Activated T-cell treated with anti-CD3 and anti-CD28 coated beads, Interleukin-2, amount 50 U/mL, for 1 hour (primary cell): ENCODE results near the gene EGFL6.
"Not testable (repeated sequence)": the region's sequence is repeated elsewhere in the genome, so short reads cannot be mapped to it uniquely, and the experiment has no call there.

Experiments used
- DNase-seq: peaks from one replicate; pipeline ENCODE4 v3.0.0-alpha.2; 2020

The EGFL6 gene

GRCh38 chrX:13654116-13654515 lies 84.7 kb downstream of the EGFL6 start:
- no peak for DNase-seq

DNA sequence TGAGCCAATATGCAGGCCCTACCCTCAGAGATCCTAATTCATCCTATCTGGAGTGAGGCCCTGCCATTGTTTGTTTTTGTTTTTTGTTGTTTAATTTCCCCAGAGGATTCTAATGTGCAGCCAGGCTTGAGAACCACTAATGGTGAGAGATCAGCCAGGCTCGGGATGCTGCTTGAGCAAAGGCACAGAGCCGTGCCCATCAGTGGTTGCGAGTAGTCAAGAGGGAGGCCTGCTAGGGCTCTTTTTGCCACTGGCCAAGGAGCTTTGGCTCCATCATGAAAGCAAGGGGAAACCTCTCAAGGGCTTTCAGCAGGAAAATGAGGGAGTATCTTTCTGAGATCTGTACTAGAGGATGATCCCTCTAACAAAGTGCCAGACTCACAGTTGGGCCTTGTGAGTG lies 86.3 kb downstream of the EGFL6 start:
- DNase-seq, result no peak

- no peak for DNase-seq
Measured at GRCh38 chrX:13658602-13659001, 89.2 kb downstream of the EGFL6 start.

DNA sequence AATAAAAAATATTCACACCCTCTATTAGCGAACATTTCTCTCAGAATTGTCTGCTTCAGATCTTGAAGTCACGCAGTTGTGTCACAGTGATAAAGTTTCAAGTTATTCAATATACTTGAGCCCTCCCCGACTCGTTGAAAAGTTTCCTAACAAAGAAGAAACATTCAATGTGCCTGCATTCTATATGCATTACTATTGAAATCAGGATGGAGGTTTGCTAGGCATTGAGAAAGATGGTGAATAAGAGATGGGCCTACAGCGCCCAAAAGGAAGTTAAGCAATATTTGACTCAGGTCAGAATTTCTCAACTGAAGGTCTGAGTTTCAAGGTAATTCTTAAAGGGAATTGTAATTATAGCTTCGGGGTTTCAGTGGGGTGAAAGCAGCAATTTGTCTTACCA lies 89.7 kb downstream of the EGFL6 start:
- DNase-seq, result no peak

- no peak for DNase-seq
Measured at GRCh38 chrX:13661735-13662288, 92.4 kb downstream of the EGFL6 start.

DNA sequence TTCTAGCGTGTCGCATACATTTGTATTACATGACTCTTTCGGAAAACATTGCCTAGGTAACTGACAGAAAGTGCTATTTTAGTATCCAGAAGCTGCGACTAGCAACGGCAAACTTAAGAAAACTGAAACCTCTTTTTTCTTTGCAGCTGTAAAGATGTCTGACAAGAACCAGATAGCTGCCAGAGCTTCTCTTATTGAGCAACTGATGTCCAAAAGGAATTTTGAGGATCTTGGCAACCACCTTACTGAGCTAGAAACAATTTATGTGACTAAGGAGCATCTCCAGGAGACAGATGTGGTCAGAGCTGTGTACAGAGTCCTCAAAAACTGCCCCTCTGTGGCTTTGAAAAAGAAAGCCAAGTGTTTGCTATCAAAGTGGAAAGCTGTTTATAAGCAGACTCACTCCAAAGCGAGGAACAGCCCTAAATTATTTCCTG lies 93.0 kb downstream of the EGFL6 start:
- DNase-seq, result no peak

GRCh38 chrX:13664020-13664419 lies 94.6 kb downstream of the EGFL6 start:
- no peak for DNase-seq

GRCh38 chrX:13666836-13667235 lies 97.4 kb downstream of the EGFL6 start:
- no peak for DNase-seq

DNA sequence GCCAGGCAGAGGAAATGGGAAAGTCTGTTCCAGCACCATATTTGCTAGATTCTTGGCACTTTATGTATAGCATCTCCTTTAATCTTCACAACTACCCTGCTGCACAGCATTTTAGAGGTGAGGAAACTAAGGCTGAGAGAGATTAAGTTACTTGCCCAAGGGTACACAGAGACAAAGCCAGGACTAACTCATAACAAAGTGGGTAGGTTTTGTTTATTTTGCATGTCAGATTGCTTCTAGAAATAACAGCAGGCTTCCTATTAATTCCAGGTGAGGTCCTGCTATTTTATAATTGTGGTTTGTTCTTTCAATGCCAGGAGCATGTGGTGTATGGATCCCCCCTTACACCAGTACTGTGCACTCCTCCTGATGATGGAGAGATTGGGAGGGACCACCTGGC lies 98.5 kb downstream of the EGFL6 start:
- DNase-seq, result no peak

DNA sequence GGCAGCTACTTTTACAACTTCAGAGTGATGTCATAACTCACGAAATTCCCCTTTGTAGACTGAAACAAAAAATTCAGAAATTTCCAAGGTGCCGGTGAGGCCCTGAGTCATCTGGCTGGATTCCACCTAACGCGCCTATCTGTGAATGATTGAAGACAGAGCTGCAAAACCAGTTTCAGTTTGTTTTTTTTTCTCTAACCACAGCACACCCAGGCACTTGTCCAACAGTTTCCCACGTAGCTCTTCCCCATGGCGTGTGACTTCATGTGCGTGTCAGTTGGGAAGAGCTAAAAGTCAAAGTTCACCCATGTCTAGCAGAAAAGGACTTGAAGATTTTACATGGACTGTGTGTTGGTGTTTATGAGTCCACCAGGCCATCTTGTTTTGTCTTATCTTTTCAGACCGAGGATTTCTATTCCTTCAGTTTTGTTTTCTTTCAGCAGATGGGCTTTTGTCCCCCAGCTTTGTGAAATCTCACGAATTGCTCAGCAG lies 99.9 kb downstream of the EGFL6 start:
- peak; percentile 28 for DNase-seq

DNA sequence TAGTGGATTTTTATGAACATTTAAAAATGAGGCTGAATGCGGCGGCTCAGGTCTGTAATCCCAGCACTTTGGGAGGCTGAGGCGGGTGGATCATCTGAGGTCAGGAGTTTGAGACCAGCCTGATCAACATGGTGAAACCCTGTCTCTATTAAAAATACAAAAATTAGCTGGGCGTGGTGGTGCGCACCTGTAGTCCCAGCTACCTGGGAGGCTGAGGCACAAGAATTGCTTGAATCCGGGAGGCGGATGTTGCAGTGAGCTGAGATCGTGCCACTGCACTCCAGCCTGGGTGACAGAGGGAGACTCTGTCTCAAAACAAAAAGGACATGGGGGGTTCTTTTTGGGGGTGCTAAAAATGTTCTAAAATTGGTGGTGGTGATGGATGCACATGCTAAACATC lies 100.4 kb downstream of the EGFL6 start:
- DNase-seq, result not testable (repeated sequence)

- no peak for DNase-seq
Measured at GRCh38 chrX:13670197-13670596, 100.8 kb downstream of the EGFL6 start.

DNA sequence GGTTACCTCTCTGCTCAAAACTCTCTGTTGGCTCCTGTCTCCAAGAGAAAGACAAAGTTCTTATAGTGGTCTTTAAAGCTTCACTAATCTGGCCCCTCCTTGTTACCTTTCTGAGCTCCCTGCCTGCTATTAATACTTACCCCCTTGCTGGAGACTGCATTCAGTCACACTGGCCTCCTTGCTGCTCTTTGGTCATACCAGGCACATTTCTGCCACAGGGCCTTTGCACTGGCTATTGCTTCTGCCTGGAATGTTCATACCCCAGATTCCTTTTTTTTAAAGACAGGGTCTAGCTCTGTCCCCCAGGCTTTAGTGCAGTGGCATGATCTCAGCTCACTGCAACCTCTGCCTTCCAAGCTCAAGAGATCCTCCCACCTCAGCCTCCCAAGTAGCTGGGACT lies 103.6 kb downstream of the EGFL6 start:
- no peak for DNase-seq

DNA sequence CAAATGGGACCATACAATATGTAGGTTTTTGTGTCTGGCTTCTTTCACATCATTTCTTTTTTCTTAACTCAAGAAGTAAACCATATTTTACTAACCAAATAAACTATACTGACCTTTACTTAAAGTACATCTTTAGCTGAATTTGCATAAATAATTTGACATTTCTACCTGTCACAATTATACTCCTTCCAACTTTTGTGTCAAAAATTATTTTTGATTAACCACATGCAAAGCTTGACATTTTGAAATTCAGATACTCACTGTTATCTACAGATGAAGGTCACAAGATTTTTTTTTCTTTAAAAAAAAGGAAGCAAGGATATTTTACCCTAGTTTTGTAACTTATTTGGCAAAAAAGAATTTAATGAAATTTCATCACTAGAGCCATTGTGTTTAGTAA lies 107.5 kb downstream of the EGFL6 start:
- no peak for DNase-seq

DNA sequence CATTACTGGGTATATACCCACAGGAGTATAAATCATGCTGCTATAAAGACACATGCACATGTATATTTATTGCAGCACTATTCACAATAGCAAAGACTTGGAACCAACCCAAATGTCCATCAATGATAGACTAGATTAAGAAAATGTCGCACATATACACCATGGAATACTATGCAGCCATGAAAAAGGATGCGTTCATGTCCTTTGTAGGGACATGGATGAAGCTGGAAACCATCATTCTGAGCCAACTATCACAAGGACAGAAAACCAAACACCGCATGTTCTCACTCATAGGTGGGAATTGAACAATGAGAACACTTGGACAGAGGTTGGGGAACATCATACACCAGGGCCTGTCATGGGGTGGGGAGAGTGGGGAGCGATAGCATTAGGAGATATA lies 110.3 kb downstream of the EGFL6 start:
- not testable (repeated sequence) for DNase-seq

DNA sequence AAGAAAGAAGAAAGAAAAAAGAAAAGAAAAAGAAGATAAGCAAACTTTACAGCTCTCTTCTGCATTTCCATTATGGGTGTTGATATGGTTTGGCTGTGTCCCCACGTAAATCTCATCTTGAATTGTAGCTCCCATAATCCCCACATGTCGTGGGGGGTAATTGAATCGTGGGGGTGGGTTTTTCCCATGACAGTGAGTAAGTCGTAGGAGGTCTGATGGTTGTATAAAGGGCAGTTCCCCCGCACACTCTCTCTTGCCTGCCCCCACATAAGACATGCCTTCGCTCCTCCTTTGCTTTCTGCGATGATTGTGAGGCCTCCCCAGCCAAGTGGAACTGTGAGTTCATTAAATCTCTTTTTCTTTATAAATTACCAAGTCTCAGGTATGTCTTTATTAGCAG lies 112.2 kb downstream of the EGFL6 start:
- no peak for DNase-seq
